Right hindlimb (tissue), 1 donor: Measurements from ENCODE around the gene WWOX.

Experiments used
- DNase-seq: peaks from one replicate; pipeline ENCODE4 v3.0.0-alpha.2; 2018

Gene WWOX

DNA sequence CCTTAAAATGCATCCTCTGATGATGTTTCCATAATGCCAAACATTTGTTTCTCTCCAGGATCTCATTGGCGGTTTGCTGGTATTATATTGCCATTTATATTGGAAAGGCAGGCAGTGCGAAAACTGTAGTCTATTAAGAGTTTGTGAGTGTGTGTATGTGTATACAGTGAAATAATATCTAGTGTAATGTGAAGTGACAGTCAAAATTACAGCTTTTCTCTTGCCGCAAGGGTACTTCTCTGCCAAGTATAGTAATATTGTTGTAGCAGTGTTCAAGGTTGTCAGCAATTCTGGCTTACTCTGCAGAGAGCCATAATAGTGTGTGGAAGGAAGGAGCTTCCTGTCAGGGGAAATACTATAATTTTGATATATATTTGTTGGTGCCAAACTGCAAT, 178.6 kb downstream of the WWOX start:
- DNase-seq = no peak

DNA sequence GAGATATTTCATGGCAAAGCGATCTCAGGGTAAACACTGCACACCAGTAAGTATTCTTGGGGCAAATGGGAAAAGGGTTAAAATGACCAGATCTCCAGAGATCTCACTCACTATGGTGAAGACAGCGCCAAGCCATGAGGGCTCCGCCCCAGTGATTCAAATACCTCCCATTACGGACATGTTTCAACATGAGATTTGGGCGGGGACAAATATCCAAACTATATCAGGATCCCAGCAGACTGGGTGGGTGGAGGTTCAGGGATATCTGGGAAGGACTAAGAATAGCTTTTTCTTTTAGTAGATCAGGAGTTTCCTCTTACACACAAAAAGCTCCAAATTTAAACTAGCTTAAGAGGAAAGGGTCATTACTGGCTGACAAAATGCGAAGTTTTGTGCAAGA, 181.7 kb downstream of the WWOX start:
- no peak for DNase-seq

DNA sequence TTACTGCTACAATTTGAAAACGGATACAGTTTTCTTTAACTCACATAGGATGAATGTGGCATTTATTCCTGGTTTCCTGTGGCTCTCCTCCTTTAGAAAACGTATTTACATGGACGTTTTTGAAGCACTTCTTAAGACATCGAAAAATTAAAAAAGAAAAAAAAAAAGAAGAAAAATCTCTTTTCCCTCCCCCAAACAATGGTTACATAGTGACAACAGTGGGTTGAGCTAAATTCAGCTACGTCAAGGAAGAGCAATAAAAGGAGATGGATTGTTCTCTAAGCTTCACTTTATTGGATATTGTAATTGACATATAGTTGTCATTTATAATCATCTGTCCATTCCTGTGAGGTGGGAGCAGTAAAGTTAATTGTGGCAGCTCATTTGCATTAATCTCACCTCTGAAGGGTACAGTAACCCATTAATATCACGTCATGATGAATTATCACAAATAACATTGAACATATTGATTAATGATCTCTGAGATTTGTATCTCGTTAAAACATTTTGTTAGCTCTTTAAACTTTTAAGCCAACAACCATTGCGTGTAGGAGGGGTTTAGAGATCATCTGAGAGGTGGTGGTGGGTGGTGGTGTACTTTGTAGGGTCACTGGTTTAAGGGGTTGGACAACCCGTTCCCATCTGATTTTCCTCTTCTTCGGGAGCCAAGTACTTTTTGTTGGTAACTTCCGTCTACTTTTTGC, 184.2 kb downstream of the WWOX start:
- no peak for DNase-seq

DNA sequence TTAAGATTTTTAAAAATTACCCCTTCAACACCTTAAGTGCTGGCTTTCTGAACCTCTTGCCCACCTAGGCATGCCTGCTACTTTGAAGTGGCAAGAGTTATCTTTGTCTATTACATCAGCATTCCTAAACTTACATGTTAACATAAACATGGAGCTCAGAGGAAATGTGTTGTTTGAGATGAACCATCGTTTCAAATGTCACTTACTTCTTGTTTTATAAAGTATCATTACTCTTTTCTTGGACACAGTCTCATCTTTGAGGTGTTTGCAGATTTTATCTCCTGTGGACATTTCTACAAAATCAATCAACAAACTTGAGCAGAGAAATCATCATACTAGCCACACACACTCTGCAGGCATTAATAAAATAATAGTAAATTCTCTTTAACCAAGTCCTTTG, 184.9 kb downstream of the WWOX start:
- DNase-seq = no peak

DNA sequence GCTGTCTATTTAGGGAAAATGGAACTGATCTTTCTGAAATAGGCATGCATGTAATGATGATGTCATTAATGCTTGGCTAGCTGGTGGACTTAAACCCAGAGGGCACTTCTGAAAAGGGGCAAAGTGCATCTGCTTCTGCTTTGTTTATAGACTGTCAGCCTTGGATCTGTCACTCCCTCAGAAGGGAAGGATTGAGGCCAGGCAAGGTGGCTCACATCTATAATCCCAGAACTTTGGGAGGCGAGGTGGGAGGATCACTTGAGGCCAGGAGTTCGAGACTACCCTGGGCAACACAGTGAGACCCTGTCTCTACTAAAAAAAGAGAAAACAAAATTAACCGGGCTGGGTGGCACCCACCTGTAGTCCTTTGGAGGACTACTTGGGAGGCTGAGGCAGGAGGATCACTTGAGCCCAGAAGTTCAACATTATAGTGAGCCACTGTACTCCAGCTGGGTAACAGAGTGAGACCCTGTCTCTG, 185.5 kb downstream of the WWOX start:
- DNase-seq = no peak

DNA sequence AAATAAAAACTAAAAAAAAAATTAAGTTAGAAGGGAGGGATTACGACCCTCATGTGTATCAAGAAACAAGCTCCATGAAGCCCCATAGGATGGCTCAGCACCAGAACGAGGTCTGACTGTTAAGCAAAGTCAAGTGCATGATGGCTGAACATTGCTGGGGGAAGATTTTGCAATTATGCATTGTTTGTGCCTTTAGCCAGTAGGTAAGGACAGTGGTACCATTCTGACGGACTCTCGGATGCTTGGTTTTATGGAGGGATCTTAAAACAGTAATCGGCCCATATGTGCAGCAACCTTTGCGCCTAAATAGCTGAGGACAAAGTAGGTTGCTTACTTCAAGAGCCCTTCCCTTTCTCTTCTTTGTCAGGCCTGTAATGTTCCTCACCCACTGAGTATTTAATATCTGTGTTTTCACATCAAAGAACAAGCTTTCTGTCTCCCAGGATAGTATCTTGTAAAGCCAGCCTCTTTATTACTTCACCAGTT, 186.0 kb downstream of the WWOX start:
- no peak for DNase-seq

DNA sequence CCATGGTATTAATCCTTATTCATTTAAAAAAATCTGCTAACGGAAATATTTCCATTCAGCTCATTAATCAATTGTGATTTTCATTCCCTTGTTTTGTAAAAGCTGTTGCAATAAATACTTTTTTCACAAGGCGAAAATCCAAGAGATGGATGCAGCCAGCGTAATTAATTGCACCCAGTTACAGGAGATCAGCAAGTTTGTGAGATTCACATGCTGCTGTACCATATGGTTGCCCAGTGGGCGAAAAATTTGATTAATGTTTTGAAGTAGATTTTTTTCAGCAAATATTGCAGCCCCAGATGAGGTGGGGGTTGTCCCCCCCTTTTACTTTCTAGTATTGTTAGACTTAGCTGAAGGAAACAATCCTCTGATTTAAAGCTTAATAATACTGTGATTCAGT, 186.6 kb downstream of the WWOX start:
- no peak for DNase-seq

DNA sequence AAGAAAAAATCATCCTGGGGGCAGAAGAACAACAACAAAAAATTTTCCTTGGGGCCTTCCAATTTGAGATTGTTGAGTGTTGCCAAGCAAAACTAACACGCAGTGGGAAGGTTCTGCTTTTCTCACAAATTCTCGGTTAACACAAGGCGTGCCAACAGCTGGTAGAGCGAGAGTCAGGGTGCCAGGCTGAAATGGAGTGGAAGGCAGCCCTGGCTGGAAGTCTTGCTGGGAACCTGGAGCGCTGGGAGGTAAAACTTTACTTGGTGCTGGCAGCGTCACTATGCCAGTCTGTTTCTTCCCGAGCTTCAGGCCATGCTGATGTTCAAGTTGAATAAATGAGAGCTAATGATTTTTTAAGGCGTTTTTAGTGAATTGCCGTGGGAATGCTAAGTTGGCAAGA, 189.4 kb downstream of the WWOX start:
- peak; percentile 49 for DNase-seq

DNA sequence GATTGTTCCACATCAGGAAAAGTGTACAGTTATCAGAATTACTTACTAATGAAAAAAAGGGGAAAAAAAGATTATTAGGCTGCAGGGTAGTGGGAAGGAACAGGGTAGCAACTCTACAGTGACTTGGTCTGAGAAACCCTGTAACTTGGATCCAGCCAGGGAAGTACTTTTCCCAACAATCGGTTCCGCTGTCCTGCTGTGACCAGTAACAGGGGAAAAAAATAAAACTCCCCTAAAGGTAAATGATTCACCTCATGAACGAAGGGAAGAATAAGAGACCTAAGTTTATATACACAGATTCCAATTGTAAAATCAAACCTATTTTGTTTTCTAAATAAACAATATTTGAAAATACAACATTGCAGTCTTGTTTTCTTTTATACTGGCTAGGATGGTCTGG, 189.9 kb downstream of the WWOX start:
- DNase-seq = no peak

DNA sequence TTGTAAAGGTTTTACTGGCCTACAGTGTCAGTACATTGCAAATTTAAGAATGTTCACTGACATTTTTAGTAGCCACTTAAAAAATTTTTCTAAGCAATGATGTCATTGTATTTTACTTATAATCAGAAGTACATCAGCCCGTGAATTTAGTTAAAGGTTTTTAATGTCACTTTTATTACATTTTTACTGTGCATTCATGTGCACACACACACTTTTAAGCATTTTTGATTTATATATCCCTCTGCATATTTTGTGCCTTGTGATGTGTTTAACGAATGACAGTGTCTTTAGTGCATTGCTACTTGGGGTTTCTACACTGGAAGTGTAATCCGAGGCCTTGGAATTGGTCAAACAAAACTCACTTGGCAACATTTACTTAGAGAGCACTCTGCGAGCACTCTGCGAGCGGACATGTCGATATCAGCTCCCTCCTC, 190.4 kb downstream of the WWOX start:
- DNase-seq = no peak

DNA sequence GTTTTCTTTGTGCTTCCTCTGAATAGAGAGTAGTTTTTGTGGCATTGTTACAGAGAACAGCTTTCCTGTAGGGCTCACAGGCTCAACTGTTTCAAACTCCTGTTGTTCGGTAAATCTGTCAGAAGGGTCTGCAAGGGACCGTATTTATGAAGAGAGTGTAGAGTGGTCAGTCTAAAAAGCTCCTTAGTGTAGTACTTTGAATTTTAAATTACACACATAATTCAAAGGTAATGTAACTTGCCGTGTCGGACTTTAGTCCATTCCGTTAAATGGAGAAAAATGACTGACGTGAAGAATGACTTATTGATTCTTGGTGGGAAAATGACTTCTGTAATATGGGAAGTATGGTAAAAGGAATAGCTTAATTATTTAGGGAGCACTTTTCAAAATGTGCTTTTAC, 190.9 kb downstream of the WWOX start:
- no peak for DNase-seq

DNA sequence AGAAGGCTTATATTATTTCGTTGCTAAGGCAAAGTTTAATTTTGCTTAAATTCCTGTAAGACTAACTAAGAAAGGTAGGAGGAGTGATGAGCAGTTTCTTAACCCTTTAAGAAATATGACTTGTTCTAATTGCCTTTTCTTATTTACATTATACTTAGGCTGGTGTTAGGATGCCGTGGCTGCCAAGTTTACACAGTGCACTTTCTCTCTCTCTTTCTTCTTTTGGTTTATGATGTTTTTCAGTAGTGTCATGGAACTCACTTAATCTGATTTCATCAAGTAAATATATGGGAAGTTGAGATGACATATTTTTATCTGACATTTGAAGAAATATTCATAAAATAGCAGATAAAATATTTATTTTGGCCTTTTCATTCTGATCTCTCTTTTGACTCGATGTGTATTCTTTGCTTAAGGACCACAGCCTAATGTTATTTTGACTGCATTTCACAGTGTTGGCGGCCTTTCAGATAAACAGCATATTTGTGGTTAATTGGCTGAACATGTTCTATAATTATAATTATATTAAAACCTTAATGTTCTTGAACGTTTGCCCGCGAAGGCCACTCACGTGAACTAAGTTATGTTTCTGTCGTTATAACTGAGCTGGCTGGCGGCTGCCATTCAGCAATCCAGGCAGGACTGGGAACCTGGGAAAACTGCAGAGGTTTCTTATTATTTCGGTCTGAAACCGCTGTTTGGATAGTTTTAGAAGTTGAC, 191.6 kb downstream of the WWOX start:
- DNase-seq = no peak

DNA sequence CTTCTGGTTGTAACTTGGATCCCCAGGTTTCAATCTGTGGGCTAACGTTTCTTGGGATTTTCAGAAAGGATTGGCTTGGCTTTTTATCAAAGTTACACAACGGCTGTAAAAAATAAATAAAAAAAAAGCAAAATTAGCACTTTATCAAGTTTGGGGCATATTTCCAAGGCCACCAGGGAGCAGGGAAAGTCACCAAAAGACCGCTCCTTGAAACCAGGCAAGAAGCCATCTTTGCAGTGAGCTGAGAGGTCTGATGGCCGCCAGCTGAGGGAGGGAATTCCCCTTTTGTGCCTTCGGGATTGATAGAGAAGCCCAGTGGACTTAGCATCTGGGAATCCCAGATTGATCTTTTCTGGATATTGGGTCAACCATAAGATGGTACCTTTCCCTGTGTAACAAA, 192.2 kb downstream of the WWOX start:
- no peak for DNase-seq

DNA sequence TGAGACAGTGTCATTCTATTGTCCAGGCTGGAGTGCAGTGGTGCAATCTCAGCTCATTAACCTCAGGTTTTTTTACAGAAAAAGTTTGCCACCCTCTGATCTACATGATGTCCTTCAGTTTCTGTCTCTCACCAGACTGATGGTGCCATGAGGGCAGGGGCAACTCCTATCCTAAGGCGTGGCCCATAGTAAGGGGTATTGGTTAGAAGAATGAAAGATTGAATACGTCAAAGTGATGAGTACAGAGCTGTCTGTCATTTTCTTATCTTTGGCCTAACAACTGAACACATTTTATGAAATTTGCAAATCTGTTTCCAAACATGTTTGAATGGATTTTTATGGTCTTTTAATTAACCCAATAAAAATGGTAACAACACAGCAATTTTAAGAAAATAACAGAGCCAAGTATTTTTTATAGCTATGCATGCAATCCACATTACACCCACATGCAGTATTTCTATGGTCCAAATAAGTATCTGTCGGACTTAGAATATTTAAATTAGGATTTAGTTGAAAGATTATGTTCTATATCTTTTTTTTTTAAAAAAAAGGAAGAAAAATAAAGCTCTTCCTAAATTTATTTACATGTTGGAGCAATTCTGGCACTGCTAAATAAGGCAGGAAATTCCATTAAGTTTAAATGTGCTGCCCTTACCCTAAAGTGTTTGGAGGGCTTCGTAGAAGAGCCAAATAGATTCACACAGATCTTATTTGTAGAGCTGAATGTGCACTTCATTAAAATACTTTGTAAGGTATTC, 192.8 kb downstream of the WWOX start:
- no peak for DNase-seq

DNA sequence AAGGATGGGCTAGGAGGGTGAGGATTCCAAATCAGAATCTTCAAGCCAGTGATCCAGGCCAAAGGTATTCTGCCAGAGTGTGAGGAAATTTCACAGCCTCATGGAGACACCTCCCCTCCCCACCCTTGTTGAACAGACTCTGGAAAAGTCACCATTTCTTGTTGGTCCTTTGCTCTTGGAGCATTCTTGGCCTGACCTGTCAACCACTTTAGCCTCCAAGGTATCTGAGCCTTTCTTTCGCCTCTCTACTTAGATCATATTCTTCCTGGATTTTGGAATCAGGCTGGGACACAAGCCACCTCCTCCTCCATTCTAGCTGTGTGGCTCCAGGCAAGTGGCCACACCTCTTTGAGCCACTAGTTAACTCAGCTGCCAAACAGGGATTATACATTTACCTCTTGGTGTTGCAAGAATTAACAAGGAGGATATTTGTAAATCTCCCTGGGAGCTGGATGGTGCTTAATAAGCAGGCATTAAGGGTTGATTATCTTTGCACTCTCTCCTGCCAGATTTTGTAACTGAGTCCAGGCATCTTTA, 193.5 kb downstream of the WWOX start:
- DNase-seq = no peak

DNA sequence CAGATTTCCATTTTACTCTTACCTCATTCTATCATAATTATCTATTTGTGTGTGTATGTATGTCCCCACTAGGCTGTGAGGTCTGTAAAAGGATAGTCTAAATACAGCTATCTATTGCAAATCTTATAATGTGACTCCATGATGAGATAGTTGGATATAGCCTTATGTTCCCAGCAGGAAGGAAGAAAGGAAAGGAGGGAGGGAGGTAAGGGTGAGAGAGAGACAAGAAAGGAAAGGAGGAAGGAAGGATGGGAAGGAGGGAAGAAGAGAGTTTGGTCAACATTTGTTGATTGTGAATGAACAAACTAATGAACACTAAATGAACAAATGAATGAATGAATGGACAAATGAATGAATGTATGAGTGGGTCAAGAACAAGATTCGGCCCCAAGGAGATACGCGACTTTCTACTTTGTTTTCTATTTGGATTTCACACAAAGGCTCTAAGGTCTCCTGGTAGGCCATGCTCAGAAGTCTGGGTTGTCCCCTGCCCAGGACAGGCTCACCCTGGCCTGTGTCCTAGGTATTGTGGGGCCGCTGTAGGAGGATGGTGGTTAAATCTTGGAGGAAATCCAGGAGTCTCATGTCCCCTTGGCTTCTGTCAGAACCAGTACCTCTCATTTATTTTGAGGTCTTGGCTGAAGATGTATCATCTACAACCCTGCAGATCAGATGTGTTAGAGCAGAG, 195.2 kb downstream of the WWOX start:
- DNase-seq = no peak

DNA sequence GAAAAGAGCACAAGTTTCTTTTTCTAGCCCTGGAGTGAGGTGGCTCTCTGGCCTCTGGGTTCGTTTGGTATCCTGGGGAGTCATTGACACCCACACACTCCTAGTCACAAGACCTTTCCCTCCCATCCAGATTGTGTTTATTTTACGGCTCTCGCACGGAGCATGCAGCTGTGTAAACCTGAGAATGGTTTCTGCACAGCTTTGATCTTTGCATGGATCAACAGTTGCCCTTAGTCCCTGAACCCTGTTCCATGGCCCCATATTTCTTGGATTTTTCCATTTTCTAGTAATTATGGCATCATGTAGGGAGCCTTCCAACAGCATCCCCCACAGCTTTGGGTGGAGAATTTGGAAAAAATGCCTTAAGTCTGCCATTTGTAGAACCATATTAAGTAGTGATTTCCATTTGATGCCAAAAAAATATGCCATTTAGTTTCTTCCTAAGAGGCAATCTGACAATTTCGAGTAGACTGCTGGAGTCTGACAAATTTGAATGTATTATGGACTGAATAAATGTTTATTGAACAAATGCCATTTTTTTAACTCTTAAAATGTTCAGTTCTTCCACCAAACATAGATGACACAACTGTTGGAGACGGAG, 197.7 kb downstream of the WWOX start:
- DNase-seq = no peak

DNA sequence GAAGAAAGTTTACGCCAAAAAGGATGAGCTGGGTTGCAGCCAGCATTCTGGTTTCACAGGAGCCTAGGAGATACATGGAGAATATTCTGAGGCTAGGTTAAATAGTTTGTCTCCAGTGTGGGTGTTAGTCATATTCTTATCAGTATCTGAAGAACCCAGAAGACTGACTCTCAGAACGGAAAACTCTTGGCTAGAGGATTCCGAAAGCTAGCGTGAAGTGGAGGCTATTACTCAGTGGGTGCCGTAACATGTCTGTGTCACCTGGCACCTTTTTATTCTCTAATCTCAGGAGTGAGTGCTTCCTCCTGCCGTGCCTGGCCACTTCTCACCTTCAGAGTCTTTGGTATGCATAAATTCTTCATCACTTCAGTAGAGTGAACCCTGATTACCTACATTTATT, 199.5 kb downstream of the WWOX start:
- DNase-seq = no peak

DNA sequence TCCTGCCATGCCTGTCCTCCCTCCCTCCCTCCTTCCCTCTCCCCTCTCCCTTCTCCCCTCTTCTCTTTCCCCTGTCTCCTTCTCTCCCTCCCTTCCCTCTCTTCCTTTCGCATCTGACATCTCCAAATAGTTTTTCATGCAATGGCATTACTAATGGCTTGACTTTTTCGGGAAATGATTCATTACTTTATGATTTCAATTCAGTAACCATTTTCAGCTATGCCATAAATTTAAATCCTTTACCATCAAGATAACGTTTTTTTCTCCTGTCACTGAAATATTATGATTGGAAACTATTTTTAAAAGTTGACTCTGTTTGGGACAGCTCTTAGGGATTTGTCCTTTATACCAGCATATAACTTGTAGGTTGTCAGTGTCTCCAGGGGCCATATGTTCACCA, 201.0 kb downstream of the WWOX start:
- no peak for DNase-seq

DNA sequence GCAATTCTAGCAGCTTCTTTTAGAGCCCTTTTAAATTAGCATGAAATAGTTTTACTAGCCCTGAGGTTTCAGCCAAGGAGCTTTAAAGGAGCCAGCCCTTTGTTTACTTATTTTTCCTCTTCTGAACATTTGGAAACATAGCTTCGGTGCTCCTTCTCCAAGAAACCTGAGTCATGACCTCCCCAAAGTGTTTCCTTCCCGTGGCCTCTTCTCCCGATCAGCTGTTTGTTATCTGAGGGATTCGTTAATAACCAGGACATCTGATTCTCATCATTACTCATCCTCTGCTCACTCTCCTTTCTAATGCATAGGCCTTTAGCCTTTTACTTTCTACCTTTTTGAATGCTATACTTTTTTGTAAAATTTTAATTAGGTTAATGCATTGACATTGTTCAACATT, 204.5 kb downstream of the WWOX start:
- DNase-seq = no peak

DNA sequence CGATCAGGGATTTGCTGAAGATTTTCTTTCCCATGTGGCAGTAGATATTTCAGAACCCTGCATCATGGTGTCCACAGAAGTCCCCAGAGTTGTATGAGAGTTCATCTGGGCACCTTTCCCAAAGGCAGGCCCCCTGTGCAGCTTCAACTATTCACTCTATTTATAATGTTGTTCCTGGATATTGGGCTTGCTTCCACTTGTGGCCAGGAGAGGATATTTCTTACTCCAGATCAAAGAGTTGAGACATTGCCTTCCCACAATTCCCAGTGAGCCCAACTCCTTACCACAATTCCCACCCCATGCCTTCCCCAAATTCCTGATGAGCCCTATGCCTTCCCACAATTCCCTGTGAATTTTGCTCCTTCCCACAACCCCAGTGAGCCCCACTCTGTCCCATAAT, 206.9 kb downstream of the WWOX start:
- no peak for DNase-seq

DNA sequence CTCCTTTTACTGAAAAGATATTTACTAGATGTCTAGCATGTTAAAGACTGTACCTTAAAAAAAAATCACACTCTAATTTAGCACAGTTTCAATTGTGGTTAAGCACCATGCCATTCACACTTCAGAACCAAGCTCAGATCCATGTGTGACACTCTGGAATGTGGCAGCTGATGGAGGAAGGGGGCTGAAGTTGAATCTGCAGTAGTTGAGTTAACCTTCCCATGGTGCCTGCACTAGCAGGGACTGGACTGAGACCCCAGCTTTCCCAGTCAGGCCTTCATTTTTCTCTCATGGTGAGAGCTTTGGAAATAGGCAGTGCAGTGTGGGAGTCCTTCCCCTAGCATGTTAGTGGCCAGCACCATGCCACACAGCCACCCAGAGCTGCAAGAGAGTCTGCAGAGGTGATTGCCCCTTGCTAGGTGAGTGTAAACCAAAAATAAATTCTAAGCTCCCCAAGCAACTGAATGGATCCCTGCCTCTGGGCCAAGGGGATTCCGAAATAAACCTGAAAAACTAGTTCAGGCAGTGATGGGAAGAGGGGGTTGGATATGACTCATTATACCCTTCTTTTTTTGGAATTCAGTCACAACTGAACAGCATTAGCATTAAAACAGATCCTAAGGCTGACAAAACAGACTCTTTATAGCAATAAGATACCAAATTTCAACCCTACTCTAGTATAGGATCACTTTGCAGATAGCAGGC, 208.5 kb downstream of the WWOX start:
- DNase-seq = no peak
